Esophagus muscularis mucosa (tissue), 4 donors: ENCODE measurements around the gene DBH. TPM values are rescaled to one million over a fixed set of nuclear protein-coding genes. Genes with fewer than 3 reads are reported as not detected.

Experiments used
- DNase-seq: peaks from one replicate; pipeline ENCODE4 v3.0.0-alpha.2; 2017; ENCODE audit errors: extremely low spot score
- H3K27ac ChIP-seq, 4 donors: fragments of 200-600 bp; sonication (generic); replicated peaks in 1 of 4; 1 replicate in 3 of 4; 2 replicates in 1 of 4; pipeline ENCODE4 v1.5.1; 2016 to 2019; ENCODE audit warnings: mild to moderate bottlenecking in 1 of 4
- H3K27me3 ChIP-seq, 4 donors: fragments of 200-600 bp; sonication (generic); one replicate each; pipeline versions ENCODE4 v1.5.1 to v1.6.0; 2016 to 2019
- H3K36me3 ChIP-seq, 4 donors: fragments of 200-600 bp; sonication (generic); one replicate each; pipeline ENCODE4 v1.5.1; 2016 to 2019
- H3K4me1 ChIP-seq, 4 donors: fragments of 200-600 bp; sonication (generic); one replicate each; pipeline ENCODE4 v1.5.1; 2016 to 2019
- H3K4me3 ChIP-seq, 4 donors: fragments of 200-600 bp; sonication (generic); 1 replicate in 2 of 4; 2 replicates in 2 of 4; pipeline ENCODE4 v1.5.1; 2016 to 2019; ENCODE audit warnings: mild to moderate bottlenecking in 4 of 4, moderate library complexity in 1 of 4
- H3K9me3 ChIP-seq, 4 donors: fragments of 200-600 bp; sonication (generic); 1 replicate in 3 of 4; 2 replicates in 1 of 4; pipeline ENCODE4 v1.5.1; 2016 to 2019
- EP300 ChIP-seq: sonication (generic); formaldehyde crosslinking; IDR thresholded peaks from one replicate; pipeline ENCODE4 v1.6.1; 2017; ENCODE audit warnings: antibody characterized with exemption
- POLR2A ChIP-seq: fragments of 450-650 bp; IDR thresholded peaks from one replicate; pipeline ENCODE4 v1.6.1; 2017; ENCODE audit warnings: antibody characterized with exemption, moderate library complexity, mild to moderate bottlenecking, low read depth
- POLR2AphosphoS5 ChIP-seq, 2 donors: sonication (generic); formaldehyde crosslinking; IDR thresholded peaks; one replicate each; pipeline ENCODE4 v1.6.1; 2017; ENCODE audit warnings: antibody characterized with exemption in 2 of 2
- WGBS: methylation state at CpG from one replicate; pipeline ENCODE4 v1.1.5; 2018; 5-methylcytosine and 5-hydroxymethylcytosine counted together
- intact Hi-C: fragments of 100-400 bp; cut with DNase I; formaldehyde crosslinking; loops from one replicate; pipeline ENCODE4 v1.15.1; 2023
- total RNA-seq, 4 donors: library from RNA; depleted of rRNA; stranded (reverse); fragments of >200 nt; gene quantifications; one replicate each; pipeline versions ENCODE4 v1.1.0 to v1.2.1, GENCODE V29; 2016
- TF ChIP-seq, protein P1 (sequence below), 3 experiments: fragments of 200-600 bp in 2 of 3; fragments of 450-650 bp in 1 of 3; sonication (generic) in 2 of 3; IDR thresholded peaks; one replicate each; pipeline ENCODE4 v1.5.1; 2017 to 2019; ENCODE audit warnings: antibody characterized with exemption in 3 of 3, mild to moderate bottlenecking in 2 of 3, moderate library complexity in 1 of 3

DBH gene
- total RNA-seq, 4 donors from 2014 or later, result 0.06 TPM; not detected in 3

DNA sequence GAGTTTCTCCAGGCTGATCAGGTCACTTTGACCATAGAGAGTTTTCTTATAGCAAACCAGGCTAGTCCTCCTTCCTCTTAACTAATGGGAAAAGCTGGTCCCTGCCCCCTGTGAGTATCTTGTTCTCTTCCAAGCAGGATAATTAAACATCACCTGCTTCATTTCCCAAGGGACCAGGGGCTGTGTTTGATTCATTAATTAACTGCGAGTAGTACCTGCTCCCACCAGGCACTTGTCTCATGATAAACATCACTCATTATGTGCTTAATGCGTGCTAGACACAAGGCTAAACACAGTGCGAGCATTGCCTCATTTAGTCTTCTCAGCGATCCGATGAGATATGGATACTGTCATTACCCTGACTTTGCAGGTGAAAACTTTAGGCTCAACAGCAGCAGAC is 25.3 kb upstream of the DBH start:
- WGBS, result 85% methylated on average over 5 of the region's 5 CpGs
- peaks cover 2 to 100% (median 30%) of the 10 kb centered on the region in 4 donors for H3K27me3 ChIP-seq
- no peaks in the 10 kb centered on the region for H3K36me3 ChIP-seq
- H3K27ac ChIP-seq, result no peak overlapping the region
- intact Hi-C loops, result no loop called here
- TF ChIP-seq POLR2AphosphoS5 (IDR thresholded peaks at IDR 0.05) (no peak), EP300 (no peak), POLR2A (no peak)
- TF ChIP-seq, protein P1, sequence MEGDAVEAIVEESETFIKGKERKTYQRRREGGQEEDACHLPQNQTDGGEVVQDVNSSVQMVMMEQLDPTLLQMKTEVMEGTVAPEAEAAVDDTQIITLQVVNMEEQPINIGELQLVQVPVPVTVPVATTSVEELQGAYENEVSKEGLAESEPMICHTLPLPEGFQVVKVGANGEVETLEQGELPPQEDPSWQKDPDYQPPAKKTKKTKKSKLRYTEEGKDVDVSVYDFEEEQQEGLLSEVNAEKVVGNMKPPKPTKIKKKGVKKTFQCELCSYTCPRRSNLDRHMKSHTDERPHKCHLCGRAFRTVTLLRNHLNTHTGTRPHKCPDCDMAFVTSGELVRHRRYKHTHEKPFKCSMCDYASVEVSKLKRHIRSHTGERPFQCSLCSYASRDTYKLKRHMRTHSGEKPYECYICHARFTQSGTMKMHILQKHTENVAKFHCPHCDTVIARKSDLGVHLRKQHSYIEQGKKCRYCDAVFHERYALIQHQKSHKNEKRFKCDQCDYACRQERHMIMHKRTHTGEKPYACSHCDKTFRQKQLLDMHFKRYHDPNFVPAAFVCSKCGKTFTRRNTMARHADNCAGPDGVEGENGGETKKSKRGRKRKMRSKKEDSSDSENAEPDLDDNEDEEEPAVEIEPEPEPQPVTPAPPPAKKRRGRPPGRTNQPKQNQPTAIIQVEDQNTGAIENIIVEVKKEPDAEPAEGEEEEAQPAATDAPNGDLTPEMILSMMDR (IDR thresholded peaks at IDR 0.05), result no peak
- H3K9me3 ChIP-seq, result no peaks in the 10 kb centered on the region
- no peak for DNase-seq
- peaks cover 0 to 12% (median 4%) of the 10 kb centered on the region in 4 donors for H3K4me1 ChIP-seq
- H3K4me3 ChIP-seq, result no peak overlapping the region

DNA sequence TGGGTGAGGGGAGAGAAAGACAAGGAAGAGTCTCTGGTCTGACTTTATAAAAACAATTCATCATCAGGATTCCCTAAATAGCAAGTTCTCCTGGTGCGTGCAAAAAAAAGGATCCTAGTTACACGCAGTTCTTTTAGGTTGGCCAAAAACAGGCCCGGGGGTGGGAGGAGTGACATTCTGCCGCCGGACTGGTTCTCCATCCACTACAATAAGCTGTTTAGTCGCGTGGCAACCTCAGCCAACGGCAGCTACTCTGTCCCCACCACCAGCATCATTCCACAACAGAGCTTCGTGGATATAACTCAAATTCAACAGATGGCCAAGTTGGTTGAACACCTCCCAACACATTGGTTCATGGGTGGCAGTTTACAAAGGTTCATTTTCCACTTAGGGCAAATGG is 24.1 kb upstream of the DBH start:
- no peaks in the 10 kb centered on the region for H3K9me3 ChIP-seq
- intact Hi-C loops, result no loop called here
- H3K4me1 ChIP-seq, result peaks cover 0 to 12% (median 4%) of the 10 kb centered on the region in 4 donors
- H3K27ac ChIP-seq, result no peak overlapping the region
- H3K36me3 ChIP-seq, result no peaks in the 10 kb centered on the region
- no peak for DNase-seq
- H3K4me3 ChIP-seq, result no peak overlapping the region
- H3K27me3 ChIP-seq, result peaks cover 2 to 100% (median 26%) of the 10 kb centered on the region in 4 donors
- WGBS, result 77% methylated on average over 9 of the region's 9 CpGs
- TF ChIP-seq POLR2A (no peak), EP300 (no peak), POLR2AphosphoS5 (IDR thresholded peaks at IDR 0.05) (no peak)
- TF ChIP-seq, protein P1 (IDR thresholded peaks at IDR 0.05), result no peak

DNA sequence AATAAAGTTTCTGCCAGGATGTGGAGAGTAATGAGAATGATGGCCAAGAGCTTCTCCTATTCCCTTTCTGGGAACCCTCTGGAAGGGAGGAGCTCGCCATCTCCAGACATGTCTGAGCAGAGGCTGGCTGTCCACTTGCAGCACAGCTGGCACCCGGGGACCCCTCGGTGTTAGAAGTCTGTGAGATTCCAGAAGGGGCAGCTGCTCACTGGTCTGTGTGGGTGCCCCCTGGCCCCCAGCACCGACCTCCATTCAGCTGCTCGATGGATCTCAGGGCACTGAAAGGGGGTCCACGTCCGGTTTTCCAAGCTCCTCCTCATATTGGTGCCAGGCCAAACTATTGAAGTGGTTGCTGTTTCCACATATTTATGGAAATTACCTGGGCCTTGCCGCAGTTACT is 23.3 kb upstream of the DBH start:
- intact Hi-C loops, result no loop called here

GRCh38 chr9:133613432-133613831 is 22.7 kb upstream of the DBH start:
- 80% methylated on average over 16 of the region's 16 CpGs for WGBS
- Histone ChIP-seq H3K27ac (no peak overlapping the region), H3K36me3 (no peaks in the 10 kb centered on the region), H3K27me3 (peaks cover 2 to 100% (median 19%) of the 10 kb centered on the region in 4 donors), H3K4me3 (no peak overlapping the region), H3K4me1 (peaks cover 0 to 12% (median 4%) of the 10 kb centered on the region in 4 donors), H3K9me3 (no peaks in the 10 kb centered on the region)
- no peak for DNase-seq
- intact Hi-C loops, result no loop called here
- TF ChIP-seq, protein P1 (IDR thresholded peaks at IDR 0.05), result no peak
- TF ChIP-seq EP300 (no peak), POLR2AphosphoS5 (IDR thresholded peaks at IDR 0.05) (no peak), POLR2A (no peak)

More for the DNA sequence above, 23.3 kb upstream of the DBH start:
- TF ChIP-seq EP300 (no peak), POLR2AphosphoS5 (IDR thresholded peaks at IDR 0.05) (no peak), POLR2A (no peak)
- TF ChIP-seq, protein P1 (IDR thresholded peaks at IDR 0.05), result no peak
- Histone ChIP-seq H3K9me3 (no peaks in the 10 kb centered on the region), H3K27me3 (peaks cover 2 to 100% (median 22%) of the 10 kb centered on the region in 4 donors), H3K4me1 (peaks cover 0 to 12% (median 4%) of the 10 kb centered on the region in 4 donors), H3K36me3 (no peaks in the 10 kb centered on the region), H3K27ac (no peak overlapping the region), H3K4me3 (no peak overlapping the region)
- WGBS, result 69% methylated on average over 8 of the region's 8 CpGs
- DNase-seq, result no peak

- TF ChIP-seq, protein P1 (IDR thresholded peaks at IDR 0.05), result no peak
- no peak for TF ChIP-seq POLR2AphosphoS5 (IDR thresholded peaks at IDR 0.05)
- TF ChIP-seq POLR2A, result no peak
- no peak for TF ChIP-seq EP300
- Histone ChIP-seq H3K27me3 (peaks cover 2 to 98% (median 13%) of the 10 kb centered on the region in 4 donors), H3K27ac (no peak overlapping the region), H3K9me3 (no peaks in the 10 kb centered on the region), H3K4me3 (no peak overlapping the region), H3K36me3 (no peaks in the 10 kb centered on the region), H3K4me1 (peaks cover 0 to 7% (median under 1%) of the 10 kb centered on the region in 4 donors)
- intact Hi-C loops, result no loop called here
- 69% methylated on average over 9 of the region's 10 CpGs for whole genome bisulfite sequencing
- no peak for DNase-seq
These were observed 22.1 kb upstream of the DBH start for GRCh38 chr9:133614056-133614455.
